Measurements from ENCODE around the gene SLC3A2. TPM values are rescaled to one million over a fixed set of nuclear protein-coding genes. Genes with fewer than 3 reads are reported as not detected.
A peak's percentile ranks its signal among the peaks of the same experiment; 100 is the strongest.

Gene SLC3A2
- total and polyA plus RNA-seq, 10 donors = 48.7 to 138 (median 111) TPM

- Histone ChIP-seq H3K27ac (no peak overlapping the region), H3K36me3 (peaks cover 7 to 29% (median 25%) of the 10 kb centered on the region in 6 donors), H3K4me3 (no peak overlapping the region), H3K4me1 (peaks cover 0 to 42% (median 22%) of the 10 kb centered on the region in 6 donors), H3K9me3 (no peaks in the 10 kb centered on the region), H3K27me3 (replicated peaks in 1 of 7) (no peaks in the 10 kb centered on the region)
- intact Hi-C loops (cut with DNase I; ENCODE audit: low total_unique reads) = no loop called here
- 88 to 93% (median 92%) methylated on average over 10 of the region's 10 CpGs for WGBS, 5 donors
- no peak for DNase-seq
- TF ChIP-seq POLR2A (IDR thresholded peaks at IDR 0.05) (no peak), POLR2AphosphoS5 (IDR thresholded peaks at IDR 0.05) (no peak)
- TF ChIP-seq, protein P1, sequence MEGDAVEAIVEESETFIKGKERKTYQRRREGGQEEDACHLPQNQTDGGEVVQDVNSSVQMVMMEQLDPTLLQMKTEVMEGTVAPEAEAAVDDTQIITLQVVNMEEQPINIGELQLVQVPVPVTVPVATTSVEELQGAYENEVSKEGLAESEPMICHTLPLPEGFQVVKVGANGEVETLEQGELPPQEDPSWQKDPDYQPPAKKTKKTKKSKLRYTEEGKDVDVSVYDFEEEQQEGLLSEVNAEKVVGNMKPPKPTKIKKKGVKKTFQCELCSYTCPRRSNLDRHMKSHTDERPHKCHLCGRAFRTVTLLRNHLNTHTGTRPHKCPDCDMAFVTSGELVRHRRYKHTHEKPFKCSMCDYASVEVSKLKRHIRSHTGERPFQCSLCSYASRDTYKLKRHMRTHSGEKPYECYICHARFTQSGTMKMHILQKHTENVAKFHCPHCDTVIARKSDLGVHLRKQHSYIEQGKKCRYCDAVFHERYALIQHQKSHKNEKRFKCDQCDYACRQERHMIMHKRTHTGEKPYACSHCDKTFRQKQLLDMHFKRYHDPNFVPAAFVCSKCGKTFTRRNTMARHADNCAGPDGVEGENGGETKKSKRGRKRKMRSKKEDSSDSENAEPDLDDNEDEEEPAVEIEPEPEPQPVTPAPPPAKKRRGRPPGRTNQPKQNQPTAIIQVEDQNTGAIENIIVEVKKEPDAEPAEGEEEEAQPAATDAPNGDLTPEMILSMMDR (IDR thresholded peaks at IDR 0.05 in 8 of 11, conservative IDR thresholded peaks at IDR 0.05 in 3 of 11) = no peak
Observed at GRCh38 chr11:62892077-62892922, 11.6 kb downstream of the SLC3A2 start.

- WGBS, 5 donors = 79 to 89% (median 87%) methylated on average over 6 of the region's 6 CpGs
- H3K27ac ChIP-seq = peak overlapping the region in 3 of 8 donors; percentile 23 to 27 (median 25)
Observed at GRCh38 chr11:62895501-62895900, 14.8 kb downstream of the SLC3A2 start.

GRCh38 chr11:62896049-62896448 lies 15.4 kb downstream of the SLC3A2 start:
- Histone ChIP-seq H3K4me1 (peaks cover 0 to 14% (median 4%) of the 10 kb centered on the region in 6 donors), H3K9me3 (no peaks in the 10 kb centered on the region), H3K4me3 (no peak overlapping the region), H3K27ac (peak overlapping the region in 4 of 8 donors; percentile 23 to 52 (median 30)), H3K27me3 (replicated peaks in 1 of 7) (peaks cover 0 to 15% (median 0%) of the 10 kb centered on the region in 7 donors), H3K36me3 (no peaks in the 10 kb centered on the region)
- TF ChIP-seq POLR2AphosphoS5 (IDR thresholded peaks at IDR 0.05) = peak in 2 of 3 donors; percentile 37 to 64
- TF ChIP-seq, protein P1 (IDR thresholded peaks at IDR 0.05 in 8 of 11, conservative IDR thresholded peaks at IDR 0.05 in 3 of 11) = no peak
- 51 to 64% (median 56%) methylated on average over 10 of the region's 10 CpGs for WGBS, 5 donors
- no peak for DNase-seq
- intact Hi-C loops (cut with DNase I; ENCODE audit: low total_unique reads) = no loop called here

More at GRCh38 chr11:62895501-62895900, 14.8 kb downstream of the SLC3A2 start:
- Histone ChIP-seq H3K9me3 (no peaks in the 10 kb centered on the region), H3K36me3 (no peaks in the 10 kb centered on the region), H3K4me1 (peaks cover 0 to 20% (median 7%) of the 10 kb centered on the region in 6 donors), H3K4me3 (no peak overlapping the region), H3K27me3 (replicated peaks in 1 of 7) (peaks cover 0 to 14% (median 0%) of the 10 kb centered on the region in 7 donors)
- DNase-seq = no peak
- no peak for TF ChIP-seq POLR2AphosphoS5 (IDR thresholded peaks at IDR 0.05)
- TF ChIP-seq, protein P1 (IDR thresholded peaks at IDR 0.05 in 8 of 11, conservative IDR thresholded peaks at IDR 0.05 in 3 of 11) = no peak
- no peak for TF ChIP-seq POLR2A (IDR thresholded peaks at IDR 0.05)
- intact Hi-C loops (cut with DNase I; ENCODE audit: low total_unique reads) = no loop called here

- 61 to 83% (median 74%) methylated on average over 2 of the region's 2 CpGs for WGBS, 5 donors
Observed at GRCh38 chr11:62897311-62897710, 16.6 kb downstream of the SLC3A2 start.

More at GRCh38 chr11:62897311-62897710, 16.6 kb downstream of the SLC3A2 start:
- Histone ChIP-seq H3K4me3 (no peak overlapping the region), H3K4me1 (peaks cover 0 to 10% (median 0%) of the 10 kb centered on the region in 6 donors), H3K27ac (no peak overlapping the region), H3K9me3 (no peaks in the 10 kb centered on the region), H3K27me3 (replicated peaks in 1 of 7) (peaks cover 0 to 15% (median 0%) of the 10 kb centered on the region in 7 donors), H3K36me3 (no peaks in the 10 kb centered on the region)
- no peak for DNase-seq
- intact Hi-C loops (cut with DNase I; ENCODE audit: low total_unique reads) = no loop called here
- TF ChIP-seq POLR2A (IDR thresholded peaks at IDR 0.05) (no peak), POLR2AphosphoS5 (IDR thresholded peaks at IDR 0.05) (no peak)
- TF ChIP-seq, protein P1 (IDR thresholded peaks at IDR 0.05 in 8 of 11, conservative IDR thresholded peaks at IDR 0.05 in 3 of 11) = no peak

All from spleen (tissue), 11 donors.